ENCODE measurements around the gene SATL1.

The SATL1 gene

GRCh38 chrX:85140964-85141363, 102.6 kb downstream of the SATL1 start:
- no peaks in the 10 kb centered on the region for H3K9me3 ChIP-seq (ENCODE audit: control insufficient read depth, insufficient read depth, low read length)
- H3K27me3 ChIP-seq (ENCODE audit: control insufficient read depth, low read length) = no peaks in the 10 kb centered on the region
- H3K79me2 ChIP-seq (ENCODE audit: control insufficient read depth, low read length) = no peaks in the 10 kb centered on the region
- no peaks in the 10 kb centered on the region for H4K20me1 ChIP-seq (ENCODE audit: control insufficient read depth, insufficient read depth, low read depth, low read length)
- H3K27ac ChIP-seq (ENCODE audit: low read depth, low read length) = no peak overlapping the region
- no peaks in the 10 kb centered on the region for H3F3A ChIP-seq (ENCODE audit: control insufficient read depth, insufficient read depth)
- H3K4me3 ChIP-seq (ENCODE audit: low read length) = no peak overlapping the region
- no peaks in the 10 kb centered on the region for H3K9me2 ChIP-seq (replicated peaks; ENCODE audit: control insufficient read depth, low read length)
- no peaks in the 10 kb centered on the region for H3K4me1 ChIP-seq (ENCODE audit: control insufficient read depth, low read length)
- TF ChIP-seq EZH2phosphoT487 (IDR thresholded peaks at IDR 0.05; ENCODE audit: borderline replicate concordance, low read length) = no peak
- TF ChIP-seq, protein P1, sequence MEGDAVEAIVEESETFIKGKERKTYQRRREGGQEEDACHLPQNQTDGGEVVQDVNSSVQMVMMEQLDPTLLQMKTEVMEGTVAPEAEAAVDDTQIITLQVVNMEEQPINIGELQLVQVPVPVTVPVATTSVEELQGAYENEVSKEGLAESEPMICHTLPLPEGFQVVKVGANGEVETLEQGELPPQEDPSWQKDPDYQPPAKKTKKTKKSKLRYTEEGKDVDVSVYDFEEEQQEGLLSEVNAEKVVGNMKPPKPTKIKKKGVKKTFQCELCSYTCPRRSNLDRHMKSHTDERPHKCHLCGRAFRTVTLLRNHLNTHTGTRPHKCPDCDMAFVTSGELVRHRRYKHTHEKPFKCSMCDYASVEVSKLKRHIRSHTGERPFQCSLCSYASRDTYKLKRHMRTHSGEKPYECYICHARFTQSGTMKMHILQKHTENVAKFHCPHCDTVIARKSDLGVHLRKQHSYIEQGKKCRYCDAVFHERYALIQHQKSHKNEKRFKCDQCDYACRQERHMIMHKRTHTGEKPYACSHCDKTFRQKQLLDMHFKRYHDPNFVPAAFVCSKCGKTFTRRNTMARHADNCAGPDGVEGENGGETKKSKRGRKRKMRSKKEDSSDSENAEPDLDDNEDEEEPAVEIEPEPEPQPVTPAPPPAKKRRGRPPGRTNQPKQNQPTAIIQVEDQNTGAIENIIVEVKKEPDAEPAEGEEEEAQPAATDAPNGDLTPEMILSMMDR (IDR thresholded peaks at IDR 0.05; ENCODE audit: low read depth, low read length, poor library complexity, severe bottlenecking) = no peak
- no peaks in the 10 kb centered on the region for H3K36me3 ChIP-seq (ENCODE audit: control insufficient read depth, low read length)
- H3K4me2 ChIP-seq (ENCODE audit: low read length) = no peak overlapping the region

DNA sequence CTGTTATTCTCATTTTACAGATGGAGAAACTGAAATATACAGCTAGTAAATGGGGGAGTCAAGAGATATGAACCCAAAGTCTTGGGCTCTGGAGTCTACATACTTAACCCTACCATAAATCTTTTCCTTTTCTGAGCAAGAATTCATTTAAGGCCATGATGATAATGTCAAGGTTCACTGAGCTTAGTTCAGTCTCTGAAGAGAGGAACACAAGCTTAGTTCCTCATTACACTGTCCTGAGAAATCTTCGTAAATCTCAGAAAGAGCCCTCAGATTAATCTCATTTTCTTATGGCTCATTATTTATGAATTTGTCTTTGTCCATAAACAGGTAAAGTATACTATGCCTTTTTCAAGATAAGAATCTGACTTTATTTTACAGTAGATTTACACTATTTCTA, 104.2 kb downstream of the SATL1 start:
- TF ChIP-seq EZH2phosphoT487 (IDR thresholded peaks at IDR 0.05; ENCODE audit: borderline replicate concordance, low read length) = no peak
- TF ChIP-seq, protein P1 (IDR thresholded peaks at IDR 0.05; ENCODE audit: low read depth, low read length, poor library complexity, severe bottlenecking) = no peak

DNA sequence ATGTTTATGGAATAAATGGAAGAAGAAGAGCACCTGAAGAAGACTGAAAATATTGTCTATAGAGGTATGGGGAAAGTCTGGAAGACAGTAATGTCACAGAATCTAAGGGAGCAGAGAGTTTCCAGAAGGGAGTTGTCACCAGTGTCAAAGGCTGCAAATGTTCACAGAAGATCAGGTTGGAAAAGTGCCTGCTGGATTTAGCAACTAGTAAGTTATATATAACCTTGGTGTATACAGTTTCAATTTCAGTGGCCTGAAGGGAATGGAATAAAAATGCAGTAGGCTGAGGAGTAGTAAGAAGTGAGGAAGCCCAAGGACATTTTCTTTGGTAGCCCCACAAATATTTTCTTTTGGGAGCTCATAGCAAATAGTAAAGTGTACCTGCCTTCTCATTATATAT, 107.2 kb downstream of the SATL1 start:
- H3F3A ChIP-seq (ENCODE audit: control insufficient read depth, insufficient read depth) = no peaks in the 10 kb centered on the region
- H4K20me1 ChIP-seq (ENCODE audit: control insufficient read depth, insufficient read depth, low read depth, low read length) = no peaks in the 10 kb centered on the region
- no peaks in the 10 kb centered on the region for H3K9me2 ChIP-seq (replicated peaks; ENCODE audit: control insufficient read depth, low read length)
- H3K27ac ChIP-seq (ENCODE audit: low read depth, low read length) = no peak overlapping the region
- no peak for TF ChIP-seq EZH2phosphoT487 (IDR thresholded peaks at IDR 0.05; ENCODE audit: borderline replicate concordance, low read length)
- TF ChIP-seq, protein P1 (IDR thresholded peaks at IDR 0.05; ENCODE audit: low read depth, low read length, poor library complexity, severe bottlenecking) = no peak
- H3K4me1 ChIP-seq (ENCODE audit: control insufficient read depth, low read length) = no peaks in the 10 kb centered on the region
- H3K9me3 ChIP-seq (ENCODE audit: control insufficient read depth, insufficient read depth, low read length) = no peaks in the 10 kb centered on the region
- H3K4me3 ChIP-seq (ENCODE audit: low read length) = no peak overlapping the region
- no peaks in the 10 kb centered on the region for H3K36me3 ChIP-seq (ENCODE audit: control insufficient read depth, low read length)
- H3K27me3 ChIP-seq (ENCODE audit: control insufficient read depth, low read length) = no peaks in the 10 kb centered on the region
- H3K4me2 ChIP-seq (ENCODE audit: low read length) = no peak overlapping the region
- H3K79me2 ChIP-seq (ENCODE audit: control insufficient read depth, low read length) = no peaks in the 10 kb centered on the region

More for the DNA sequence above, 104.2 kb downstream of the SATL1 start:
- no peaks in the 10 kb centered on the region for H4K20me1 ChIP-seq (ENCODE audit: control insufficient read depth, insufficient read depth, low read depth, low read length)
- H3K9me3 ChIP-seq (ENCODE audit: control insufficient read depth, insufficient read depth, low read length) = no peaks in the 10 kb centered on the region
- H3K27me3 ChIP-seq (ENCODE audit: control insufficient read depth, low read length) = no peaks in the 10 kb centered on the region
- H3K27ac ChIP-seq (ENCODE audit: low read depth, low read length) = no peak overlapping the region
- H3K4me3 ChIP-seq (ENCODE audit: low read length) = no peak overlapping the region
- no peaks in the 10 kb centered on the region for H3F3A ChIP-seq (ENCODE audit: control insufficient read depth, insufficient read depth)
- H3K9me2 ChIP-seq (replicated peaks; ENCODE audit: control insufficient read depth, low read length) = no peaks in the 10 kb centered on the region
- no peaks in the 10 kb centered on the region for H3K4me1 ChIP-seq (ENCODE audit: control insufficient read depth, low read length)
- H3K4me2 ChIP-seq (ENCODE audit: low read length) = no peak overlapping the region
- no peaks in the 10 kb centered on the region for H3K36me3 ChIP-seq (ENCODE audit: control insufficient read depth, low read length)
- H3K79me2 ChIP-seq (ENCODE audit: control insufficient read depth, low read length) = no peaks in the 10 kb centered on the region

DNA sequence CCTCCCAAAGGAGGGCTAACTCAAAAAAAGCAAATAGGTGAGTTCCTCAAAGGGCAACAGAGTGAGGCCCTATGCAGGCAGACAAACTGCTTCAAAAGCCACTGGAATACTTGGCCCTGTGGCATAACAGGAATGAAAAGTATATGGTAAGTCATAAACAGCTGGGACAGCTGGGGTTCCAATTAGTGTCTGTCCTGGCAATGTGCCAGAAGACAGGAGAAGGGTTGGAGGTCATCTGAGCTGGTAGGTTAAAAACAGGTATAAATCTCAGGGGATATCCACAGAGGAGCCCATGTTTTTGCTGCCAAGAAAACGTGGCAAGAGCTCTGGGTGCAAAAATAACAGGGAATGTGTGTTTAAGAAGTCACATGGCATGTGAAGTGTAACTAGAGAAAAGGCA, 128.3 kb downstream of the SATL1 start:
- no peaks in the 10 kb centered on the region for H3K79me2 ChIP-seq (ENCODE audit: control insufficient read depth, low read length)
- no peak overlapping the region for H3K4me3 ChIP-seq (ENCODE audit: low read length)
- no peak overlapping the region for H3K4me2 ChIP-seq (ENCODE audit: low read length)
- no peaks in the 10 kb centered on the region for H3K9me2 ChIP-seq (replicated peaks; ENCODE audit: control insufficient read depth, low read length)
- no peaks in the 10 kb centered on the region for H3K27me3 ChIP-seq (ENCODE audit: control insufficient read depth, low read length)
- H3K9me3 ChIP-seq (ENCODE audit: control insufficient read depth, insufficient read depth, low read length) = no peaks in the 10 kb centered on the region
- no peaks in the 10 kb centered on the region for H3K4me1 ChIP-seq (ENCODE audit: control insufficient read depth, low read length)
- TF ChIP-seq EZH2phosphoT487 (IDR thresholded peaks at IDR 0.05; ENCODE audit: borderline replicate concordance, low read length) = no peak
- TF ChIP-seq, protein P1 (IDR thresholded peaks at IDR 0.05; ENCODE audit: low read depth, low read length, poor library complexity, severe bottlenecking) = no peak
- no peaks in the 10 kb centered on the region for H3F3A ChIP-seq (ENCODE audit: control insufficient read depth, insufficient read depth)
- H3K36me3 ChIP-seq (ENCODE audit: control insufficient read depth, low read length) = no peaks in the 10 kb centered on the region
- no peak overlapping the region for H3K27ac ChIP-seq (ENCODE audit: low read depth, low read length)
- no peaks in the 10 kb centered on the region for H4K20me1 ChIP-seq (ENCODE audit: control insufficient read depth, insufficient read depth, low read depth, low read length)
